SKM-1 (cell line): Measurements from ENCODE around the gene LRRC42.

Experiments used
- DNase-seq: peaks from one replicate; lab custom pipeline; 2025; ENCODE audit not compliant: unreplicated experiment; lab: John Stamatoyannopoulos, UW

Gene LRRC42

GRCh38 chr1:53946252-53947171 is at the start of gene LRRC42:
Gene LRRC42, plus strand, starts transcription at chr1:53946350. Its CDS starts 5,650 bp downstream, at chr1:53952000.
- no peak for DNase-seq

DNA sequence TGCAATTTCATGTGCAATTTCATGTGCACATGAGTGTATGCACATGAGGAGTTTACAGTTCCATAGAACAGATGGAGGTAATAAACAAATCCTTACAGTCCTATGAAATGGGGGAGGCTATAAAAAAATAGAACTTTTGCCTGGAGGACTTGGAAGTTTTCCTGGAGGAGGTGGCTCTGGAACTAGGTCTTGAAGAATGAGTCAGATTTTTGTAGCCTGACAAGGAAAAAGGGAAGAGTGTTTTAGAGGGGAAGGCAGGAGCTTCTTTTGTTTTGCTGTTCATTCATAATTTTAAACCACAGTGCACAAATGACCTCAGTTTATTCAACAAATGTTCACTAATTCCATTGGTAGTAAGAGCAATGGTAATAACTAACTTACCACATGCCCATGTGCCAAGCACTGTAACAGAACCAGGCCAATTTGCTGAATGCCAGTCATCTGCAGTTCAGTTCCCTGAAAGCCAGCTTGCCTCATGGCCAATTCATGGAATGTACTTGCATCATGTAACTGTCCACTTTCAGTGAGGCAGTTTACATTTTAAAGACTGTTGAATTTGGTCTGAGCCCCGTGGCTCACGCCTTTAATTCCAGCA is 49.4 kb upstream of the LRRC42 start:
- DNase-seq: no peak

DNA sequence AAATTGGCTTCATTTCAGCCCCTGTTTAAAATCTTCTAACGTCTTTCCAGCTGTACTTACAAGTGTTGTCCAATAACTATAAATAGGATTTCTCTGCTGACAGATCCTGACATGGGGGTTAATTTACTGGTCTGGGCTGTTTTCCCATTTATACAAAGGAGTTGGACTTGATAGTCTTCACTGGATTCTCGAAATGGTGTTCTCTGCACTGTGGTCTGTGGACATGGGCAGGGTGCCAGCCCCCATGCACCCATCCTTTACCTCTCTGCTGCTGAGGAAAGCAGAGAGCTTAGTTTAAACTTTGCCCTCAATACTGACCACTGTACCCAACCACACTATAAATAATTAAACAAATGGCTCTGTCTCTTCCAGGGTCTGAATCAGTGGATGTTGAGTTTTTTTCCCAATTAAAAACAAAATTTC is 46.9 kb upstream of the LRRC42 start:
- no peak for DNase-seq

DNA sequence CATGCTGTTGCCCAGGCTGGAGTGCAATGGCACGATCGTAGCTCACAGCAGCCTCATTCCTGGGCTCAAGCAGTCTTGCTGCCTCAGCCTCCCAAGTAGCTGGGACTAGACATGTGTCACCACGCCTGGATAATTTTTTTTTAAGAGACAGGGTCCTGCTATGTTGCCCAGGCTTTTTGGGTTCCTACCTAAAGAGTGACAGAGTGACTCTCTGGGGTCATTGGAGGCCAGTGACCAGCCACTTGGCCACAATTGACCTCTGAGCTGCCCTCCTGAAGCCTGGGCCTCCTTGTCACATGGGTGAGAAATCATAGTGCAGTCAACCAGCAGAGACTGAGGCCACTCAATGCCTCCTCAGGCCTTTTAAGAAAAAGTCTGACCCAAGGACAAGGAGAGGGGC is 46.4 kb upstream of the LRRC42 start:
- DNase-seq: no peak

DNA sequence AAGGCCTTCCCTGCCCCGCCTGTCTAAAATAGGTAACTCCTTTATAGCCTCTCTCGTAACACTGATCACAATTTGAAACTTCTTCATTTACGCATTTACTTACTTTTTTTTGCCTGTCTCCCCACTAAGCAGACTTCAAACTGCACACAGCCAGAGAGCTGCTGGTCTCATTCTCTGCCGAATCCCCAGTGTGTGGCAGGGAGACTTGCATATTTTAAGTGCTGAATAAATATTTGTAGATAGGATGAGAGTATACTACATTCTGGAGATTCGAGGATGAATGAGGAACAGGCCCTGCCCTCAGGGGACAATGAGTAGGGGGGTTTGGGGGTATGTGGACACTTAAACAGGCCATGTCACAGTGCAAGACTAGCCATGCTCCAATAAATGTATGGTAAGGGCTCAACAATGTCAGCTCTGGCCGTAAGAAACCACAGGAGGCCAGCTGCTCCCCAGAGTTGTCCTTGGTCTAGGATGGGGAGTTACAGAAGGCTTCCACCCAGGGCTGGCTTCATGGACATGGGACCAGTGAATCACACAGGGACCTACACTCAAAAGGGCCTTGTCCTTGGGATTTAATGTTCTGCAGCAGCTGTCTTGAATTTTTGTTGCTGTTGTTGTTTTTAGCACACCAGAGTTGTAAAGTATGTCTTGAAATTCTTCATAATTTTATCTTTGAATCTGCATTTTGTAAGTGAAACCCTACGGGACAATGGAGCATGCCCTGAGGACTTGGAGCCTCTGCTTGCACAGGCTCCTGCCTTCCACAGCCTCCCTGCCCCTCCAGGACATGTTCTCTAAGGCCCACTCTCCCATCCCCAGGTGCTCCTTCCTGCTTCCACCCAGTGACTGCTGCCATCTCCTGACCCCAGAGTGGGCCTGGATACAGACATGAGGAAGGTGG is 43.7 kb upstream of the LRRC42 start:
- DNase-seq: no peak

DNA sequence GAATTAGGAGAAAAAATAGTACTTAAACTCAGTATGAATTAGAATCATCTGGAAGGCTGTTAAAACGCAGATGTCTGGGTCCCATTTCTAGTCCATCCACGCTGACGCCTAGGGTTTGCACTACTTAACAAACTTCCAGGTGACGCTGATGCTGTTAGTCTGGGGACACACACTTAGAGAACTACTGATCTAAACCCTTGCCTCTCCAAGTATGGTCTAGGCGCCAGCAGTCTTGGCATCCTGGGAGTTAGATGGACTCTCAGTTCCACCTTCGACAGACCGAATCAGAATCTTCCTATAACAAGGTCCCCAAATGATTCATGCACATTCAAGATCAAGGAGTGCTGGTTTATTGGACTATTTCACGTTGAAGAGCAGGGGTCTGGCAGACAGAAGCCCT is 40.6 kb upstream of the LRRC42 start:
- DNase-seq: no peak

- no peak for DNase-seq
Observed at GRCh38 chr1:53906121-53906520, 40.0 kb upstream of the LRRC42 start.

- no peak for DNase-seq
Observed at GRCh38 chr1:53909946-53910345, 36.2 kb upstream of the LRRC42 start.

DNA sequence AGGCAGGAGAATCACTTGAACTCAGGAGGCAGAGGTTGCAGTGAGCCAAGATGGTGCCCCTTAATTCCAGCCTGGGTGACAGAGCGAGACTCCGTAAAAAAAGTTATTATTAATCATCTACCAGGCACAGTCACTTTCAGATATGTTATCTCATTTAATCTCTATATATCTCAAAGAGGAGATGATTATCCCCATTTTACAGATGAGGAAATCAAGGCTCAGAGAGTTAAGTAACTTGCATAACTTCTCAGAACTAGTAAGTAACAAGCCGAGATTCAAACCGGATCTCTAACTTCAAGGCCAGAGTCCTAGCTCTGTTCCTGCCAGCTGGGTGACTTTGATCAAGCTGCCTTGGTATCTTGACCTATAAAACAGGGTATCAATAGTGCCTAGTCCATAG is 34.7 kb upstream of the LRRC42 start:
- no peak for DNase-seq

DNA sequence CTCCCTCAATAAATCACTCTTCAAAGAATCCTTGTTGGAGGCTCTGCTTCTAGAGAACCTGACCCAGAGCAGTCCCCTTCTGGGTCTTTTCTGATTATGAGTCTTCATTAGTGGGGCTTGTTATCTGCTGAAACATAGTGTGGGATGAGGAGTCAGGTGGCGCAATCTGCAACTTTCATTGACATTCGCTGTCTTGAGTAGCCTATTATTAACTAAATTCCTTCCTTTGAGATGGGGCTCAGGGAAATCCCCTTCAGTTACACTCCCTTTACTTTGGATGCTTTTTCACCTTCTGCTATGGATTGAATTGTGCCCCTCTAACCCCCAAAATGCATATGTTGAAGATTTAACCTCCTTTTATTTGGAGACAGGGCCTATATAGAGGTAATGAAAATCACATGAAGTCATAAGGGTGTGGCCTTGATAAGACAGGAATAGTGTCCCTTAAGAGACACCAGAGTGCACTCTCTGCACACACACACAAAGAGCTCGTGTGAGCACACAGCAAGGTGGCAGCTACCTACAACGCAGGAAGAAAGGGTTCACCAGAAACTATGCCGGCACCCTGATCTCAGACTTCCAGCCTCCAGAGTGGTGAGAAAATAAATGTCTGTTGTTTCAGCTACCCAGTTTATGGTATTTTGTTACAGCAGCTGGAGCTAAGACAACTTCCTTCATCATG is 32.7 kb upstream of the LRRC42 start:
- DNase-seq: no peak

DNA sequence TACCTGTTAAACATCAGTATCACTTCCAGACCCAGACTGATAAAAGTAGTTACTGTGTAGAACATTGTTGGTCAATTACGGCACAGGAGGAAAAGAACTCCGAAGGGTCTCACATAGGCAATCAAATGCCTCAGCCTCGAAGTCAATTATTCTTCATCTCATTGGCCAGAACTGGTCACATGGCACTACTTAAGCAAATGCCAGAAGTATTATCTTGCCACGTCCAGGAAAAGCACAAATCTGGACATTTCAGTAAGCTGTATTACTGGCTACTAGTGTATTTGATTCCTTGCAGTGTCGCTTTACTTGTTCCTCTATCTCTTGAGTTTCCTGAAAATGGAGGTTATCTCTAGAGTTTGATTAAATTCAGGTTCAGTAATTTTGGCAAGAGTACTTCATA is 27.8 kb upstream of the LRRC42 start:
- no peak for DNase-seq

GRCh38 chr1:53919675-53920066 is 26.5 kb upstream of the LRRC42 start:
- DNase-seq: no peak

DNA sequence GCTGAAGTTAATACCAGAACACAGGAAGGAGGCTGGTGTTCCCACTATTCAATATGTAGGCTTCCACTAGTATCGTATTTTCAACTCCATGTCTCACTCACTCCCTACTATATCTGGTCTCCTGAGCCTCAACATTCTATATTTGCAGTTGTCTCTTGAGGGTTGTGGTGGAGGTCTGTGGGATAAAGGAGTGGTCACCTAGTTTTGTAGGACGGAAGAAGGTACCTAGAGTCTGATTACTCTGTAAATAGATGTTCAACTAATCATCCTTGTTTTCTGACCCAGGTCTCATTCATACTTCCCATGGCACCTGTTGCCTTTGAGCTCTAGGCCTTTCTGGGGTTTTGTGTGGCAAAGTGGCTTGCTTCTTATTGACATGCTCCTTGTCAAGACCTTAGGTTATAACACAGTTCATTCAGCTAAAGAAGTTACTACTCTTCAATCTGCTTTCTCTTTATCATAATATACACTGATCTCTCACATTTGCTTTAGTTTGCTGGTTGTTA is 18.7 kb upstream of the LRRC42 start:
- DNase-seq: no peak

- no peak for DNase-seq
Observed at GRCh38 chr1:53929246-53929960, 16.7 kb upstream of the LRRC42 start.

DNA sequence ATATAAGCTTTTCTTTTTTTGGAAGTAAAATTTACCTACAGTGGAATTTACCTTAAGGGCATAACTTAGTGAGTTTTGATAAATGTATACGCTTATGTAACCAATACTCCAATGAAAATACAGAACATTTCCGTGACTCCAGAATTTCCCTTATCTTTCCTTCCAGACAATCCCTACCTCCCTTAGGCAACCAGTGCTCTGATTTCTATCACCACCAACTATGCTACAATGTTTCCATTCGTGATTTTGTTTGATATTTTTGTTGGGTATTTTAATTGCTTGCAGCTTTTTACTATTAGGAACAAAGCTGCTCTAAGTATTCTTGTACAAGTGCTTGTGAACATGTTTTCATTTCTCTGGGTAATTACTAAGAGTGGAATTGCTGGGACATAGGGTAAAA is 15.2 kb upstream of the LRRC42 start:
- no peak for DNase-seq

- no peak for DNase-seq
Observed at GRCh38 chr1:53931523-53931922, 14.6 kb upstream of the LRRC42 start.

DNA sequence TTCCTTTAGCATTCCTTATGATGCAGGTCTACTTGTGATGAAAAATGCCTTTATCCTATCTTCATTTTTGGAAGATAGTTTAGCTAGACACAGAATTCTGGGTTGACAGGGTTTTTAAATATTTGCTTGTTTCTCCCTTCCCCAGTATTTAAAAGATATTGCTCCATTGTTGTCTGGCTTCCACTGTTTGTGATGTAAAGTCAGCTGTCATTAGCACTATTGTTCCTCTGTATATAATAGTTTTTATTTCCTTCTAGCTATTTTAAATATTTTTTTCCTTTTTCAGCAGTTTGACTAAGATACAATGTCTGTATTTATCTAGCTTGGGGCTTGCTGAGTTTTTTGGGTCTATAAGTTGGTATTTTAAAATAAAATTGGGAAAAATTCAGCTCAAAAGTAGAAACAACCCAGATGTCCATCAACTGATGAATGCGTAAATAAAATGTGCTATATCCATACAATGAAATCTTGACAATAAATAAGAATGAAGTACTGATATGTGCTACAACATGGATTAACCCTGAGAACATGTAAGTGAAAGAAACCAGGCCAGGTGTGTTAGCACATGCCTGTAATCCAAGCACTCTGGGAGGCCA is 11.9 kb upstream of the LRRC42 start:
- no peak for DNase-seq

- no peak for DNase-seq
Observed at GRCh38 chr1:53936430-53936829, 9.7 kb upstream of the LRRC42 start.

- DNase-seq: no peak
Observed at GRCh38 chr1:53938136-53938830, 7.9 kb upstream of the LRRC42 start.
